HEK293 (cell line): ENCODE data around the gene CKB.
A peak's percentile ranks its signal among the peaks of the same experiment; 100 is the strongest.

ENCODE experiments used
- CTCF ChIP-seq: fragments of 450-650 bp; formaldehyde crosslinking; IDR thresholded peaks from 2 replicates; pipeline ENCODE4 v1.5.1; 2016; ENCODE audit warnings: missing biosample characterization, missing genetic modification characterization
- REPIN1 ChIP-seq: fragments of 450-650 bp; formaldehyde crosslinking; IDR thresholded peaks from 2 replicates; pipeline ENCODE4 v1.5.1; 2017; ENCODE audit warnings: missing biosample characterization, missing genetic modification characterization, low read depth
- ZBTB49 ChIP-seq: fragments of 450-650 bp; formaldehyde crosslinking; IDR thresholded peaks from 2 replicates; pipeline ENCODE4 v1.5.1; 2016; ENCODE audit warnings: missing biosample characterization, missing genetic modification characterization, low read depth
- ZNF202 ChIP-seq: fragments of 450-650 bp; formaldehyde crosslinking; IDR thresholded peaks from 2 replicates; pipeline ENCODE4 v1.5.1; 2016; ENCODE audit warnings: missing biosample characterization, missing genetic modification characterization, borderline replicate concordance
- ZNF311 ChIP-seq: fragments of 450-650 bp; formaldehyde crosslinking; IDR thresholded peaks from 2 replicates; pipeline ENCODE4 v1.5.1; 2017; ENCODE audit warnings: missing biosample characterization, missing genetic modification characterization, borderline replicate concordance
- ZNF510 ChIP-seq: fragments of 450-650 bp; formaldehyde crosslinking; IDR thresholded peaks from 2 replicates; pipeline ENCODE4 v1.5.1; 2018; ENCODE audit warnings: mild to moderate bottlenecking, missing genetic modification characterization, missing biosample characterization; ENCODE audit not compliant: insufficient replicate concordance
- ZNF549 ChIP-seq: fragments of 450-650 bp; IDR thresholded peaks from 2 replicates; pipeline ENCODE4 v1.5.1; 2018; ENCODE audit warnings: missing biosample characterization, missing genetic modification characterization, mild to moderate bottlenecking, inconsistent platforms, moderate library complexity
- ZNF660 ChIP-seq: fragments of 450-650 bp; IDR thresholded peaks from 2 replicates; pipeline ENCODE4 v1.5.1; 2018; ENCODE audit warnings: missing biosample characterization, mild to moderate bottlenecking, missing genetic modification characterization
- ZNF747 ChIP-seq: fragments of 450-650 bp; formaldehyde crosslinking; IDR thresholded peaks from 2 replicates; pipeline ENCODE4 v1.5.1; 2016; ENCODE audit warnings: missing biosample characterization, missing genetic modification characterization
- ZNF76 ChIP-seq: fragments of 450-650 bp; formaldehyde crosslinking; IDR thresholded peaks from 2 replicates; pipeline ENCODE4; 2016; ENCODE audit warnings: low read depth, missing biosample characterization, missing genetic modification characterization, borderline replicate concordance
- ZSCAN5A ChIP-seq: fragments of 450-650 bp; formaldehyde crosslinking; IDR thresholded peaks from 2 replicates; pipeline ENCODE4 v1.5.1; 2016; ENCODE audit warnings: missing biosample characterization, missing genetic modification characterization

GRCh38 chr14:103519043-103519836, 3.4 kb downstream of the CKB start:
- no peak for TF ChIP-seq REPIN1
- no peak for TF ChIP-seq CTCF (tag by site-specific recombination)
- TF ChIP-seq ZNF549 = no peak
- no peak for TF ChIP-seq ZNF660 (tag by site-specific recombination)
- no peak for TF ChIP-seq ZNF747 (tag by site-specific recombination)
- TF ChIP-seq ZSCAN5A = no peak
- no peak for TF ChIP-seq ZNF311 (tag by site-specific recombination)
- TF ChIP-seq ZBTB49 (tag by site-specific recombination) = no peak
- TF ChIP-seq ZNF510 (tag by site-specific recombination) = no peak
- peak; percentile 68 for TF ChIP-seq ZNF76 (tag by site-specific recombination)
- TF ChIP-seq ZNF202 (tag by site-specific recombination) = no peak
